Measurements from ENCODE around the gene IL34.

DNA sequence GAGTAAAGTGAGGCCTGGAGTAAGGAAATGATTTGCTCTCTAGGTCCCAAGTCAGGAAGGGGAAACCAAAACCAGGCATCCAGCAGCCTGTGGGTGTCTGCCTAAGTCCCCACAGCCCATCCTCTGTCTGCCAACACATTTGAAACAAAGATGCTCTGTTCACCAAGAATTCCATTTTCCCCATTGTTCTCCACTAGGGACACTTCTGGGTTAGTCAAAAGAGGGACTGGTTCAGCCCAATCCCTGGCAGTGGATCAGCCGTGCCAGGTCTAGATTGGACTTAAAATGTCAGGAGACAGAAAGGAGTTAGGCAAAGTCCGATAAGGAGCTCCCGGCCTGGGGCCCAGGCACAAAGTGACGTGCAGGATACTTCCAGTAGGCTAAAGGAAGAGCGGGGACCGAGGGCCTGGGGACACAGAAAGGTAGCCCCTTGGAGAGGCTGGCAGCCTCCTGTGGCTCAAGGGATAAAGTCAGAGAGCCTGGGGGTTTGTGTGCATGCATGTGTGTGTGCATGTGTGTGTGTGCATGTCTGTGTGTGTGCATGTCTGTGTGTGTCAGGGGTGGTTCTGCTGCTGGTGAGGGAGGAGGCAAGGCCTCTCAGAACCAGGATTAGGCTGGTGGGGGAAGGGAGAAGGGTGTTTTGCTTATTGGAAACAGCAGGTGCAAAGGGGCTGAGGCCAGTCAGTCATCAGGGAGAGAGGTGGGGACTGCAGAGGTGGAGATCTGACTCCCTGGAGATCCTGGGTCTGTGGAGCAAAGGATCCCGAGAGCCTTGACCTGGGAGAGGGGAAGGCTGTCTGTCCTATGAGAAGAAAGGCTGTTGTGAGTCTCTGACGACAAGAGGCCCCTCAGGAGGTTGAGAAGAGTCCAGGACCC is 41.7 kb upstream of the IL34 start:
- TF ChIP-seq, protein P1, sequence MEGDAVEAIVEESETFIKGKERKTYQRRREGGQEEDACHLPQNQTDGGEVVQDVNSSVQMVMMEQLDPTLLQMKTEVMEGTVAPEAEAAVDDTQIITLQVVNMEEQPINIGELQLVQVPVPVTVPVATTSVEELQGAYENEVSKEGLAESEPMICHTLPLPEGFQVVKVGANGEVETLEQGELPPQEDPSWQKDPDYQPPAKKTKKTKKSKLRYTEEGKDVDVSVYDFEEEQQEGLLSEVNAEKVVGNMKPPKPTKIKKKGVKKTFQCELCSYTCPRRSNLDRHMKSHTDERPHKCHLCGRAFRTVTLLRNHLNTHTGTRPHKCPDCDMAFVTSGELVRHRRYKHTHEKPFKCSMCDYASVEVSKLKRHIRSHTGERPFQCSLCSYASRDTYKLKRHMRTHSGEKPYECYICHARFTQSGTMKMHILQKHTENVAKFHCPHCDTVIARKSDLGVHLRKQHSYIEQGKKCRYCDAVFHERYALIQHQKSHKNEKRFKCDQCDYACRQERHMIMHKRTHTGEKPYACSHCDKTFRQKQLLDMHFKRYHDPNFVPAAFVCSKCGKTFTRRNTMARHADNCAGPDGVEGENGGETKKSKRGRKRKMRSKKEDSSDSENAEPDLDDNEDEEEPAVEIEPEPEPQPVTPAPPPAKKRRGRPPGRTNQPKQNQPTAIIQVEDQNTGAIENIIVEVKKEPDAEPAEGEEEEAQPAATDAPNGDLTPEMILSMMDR (IDR thresholded peaks at IDR 0.05) = no peak
- TF ChIP-seq TAF1 (IDR thresholded peaks at IDR 0.05; ENCODE audit: borderline replicate concordance, low read depth, low read length) = no peak
- TF ChIP-seq GABPA (IDR thresholded peaks at IDR 0.05; ENCODE audit: low read depth) = no peak
- TF ChIP-seq NFIC (IDR thresholded peaks at IDR 0.05; ENCODE audit: borderline replicate concordance) = no peak
- TF ChIP-seq, protein P2, sequence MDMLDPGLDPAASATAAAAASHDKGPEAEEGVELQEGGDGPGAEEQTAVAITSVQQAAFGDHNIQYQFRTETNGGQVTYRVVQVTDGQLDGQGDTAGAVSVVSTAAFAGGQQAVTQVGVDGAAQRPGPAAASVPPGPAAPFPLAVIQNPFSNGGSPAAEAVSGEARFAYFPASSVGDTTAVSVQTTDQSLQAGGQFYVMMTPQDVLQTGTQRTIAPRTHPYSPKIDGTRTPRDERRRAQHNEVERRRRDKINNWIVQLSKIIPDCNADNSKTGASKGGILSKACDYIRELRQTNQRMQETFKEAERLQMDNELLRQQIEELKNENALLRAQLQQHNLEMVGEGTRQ (IDR thresholded peaks at IDR 0.05; ENCODE audit: borderline replicate concordance, low read depth, low read length) = no peak
- no peak for TF ChIP-seq YY1 (IDR thresholded peaks at IDR 0.05; ENCODE audit: low read depth)
- TF ChIP-seq, protein P3, sequence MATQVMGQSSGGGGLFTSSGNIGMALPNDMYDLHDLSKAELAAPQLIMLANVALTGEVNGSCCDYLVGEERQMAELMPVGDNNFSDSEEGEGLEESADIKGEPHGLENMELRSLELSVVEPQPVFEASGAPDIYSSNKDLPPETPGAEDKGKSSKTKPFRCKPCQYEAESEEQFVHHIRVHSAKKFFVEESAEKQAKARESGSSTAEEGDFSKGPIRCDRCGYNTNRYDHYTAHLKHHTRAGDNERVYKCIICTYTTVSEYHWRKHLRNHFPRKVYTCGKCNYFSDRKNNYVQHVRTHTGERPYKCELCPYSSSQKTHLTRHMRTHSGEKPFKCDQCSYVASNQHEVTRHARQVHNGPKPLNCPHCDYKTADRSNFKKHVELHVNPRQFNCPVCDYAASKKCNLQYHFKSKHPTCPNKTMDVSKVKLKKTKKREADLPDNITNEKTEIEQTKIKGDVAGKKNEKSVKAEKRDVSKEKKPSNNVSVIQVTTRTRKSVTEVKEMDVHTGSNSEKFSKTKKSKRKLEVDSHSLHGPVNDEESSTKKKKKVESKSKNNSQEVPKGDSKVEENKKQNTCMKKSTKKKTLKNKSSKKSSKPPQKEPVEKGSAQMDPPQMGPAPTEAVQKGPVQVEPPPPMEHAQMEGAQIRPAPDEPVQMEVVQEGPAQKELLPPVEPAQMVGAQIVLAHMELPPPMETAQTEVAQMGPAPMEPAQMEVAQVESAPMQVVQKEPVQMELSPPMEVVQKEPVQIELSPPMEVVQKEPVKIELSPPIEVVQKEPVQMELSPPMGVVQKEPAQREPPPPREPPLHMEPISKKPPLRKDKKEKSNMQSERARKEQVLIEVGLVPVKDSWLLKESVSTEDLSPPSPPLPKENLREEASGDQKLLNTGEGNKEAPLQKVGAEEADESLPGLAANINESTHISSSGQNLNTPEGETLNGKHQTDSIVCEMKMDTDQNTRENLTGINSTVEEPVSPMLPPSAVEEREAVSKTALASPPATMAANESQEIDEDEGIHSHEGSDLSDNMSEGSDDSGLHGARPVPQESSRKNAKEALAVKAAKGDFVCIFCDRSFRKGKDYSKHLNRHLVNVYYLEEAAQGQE (IDR thresholded peaks at IDR 0.05; ENCODE audit: low read depth, low read length) = no peak
- TF ChIP-seq RFX5 (IDR thresholded peaks at IDR 0.05; ENCODE audit: low read length) = no peak
- no peak for TF ChIP-seq FOSL2 (IDR thresholded peaks at IDR 0.05; ENCODE audit: borderline replicate concordance, low read depth)
- no peak for TF ChIP-seq RAD21 (IDR thresholded peaks at IDR 0.05; ENCODE audit: low read length)
- no peak for TF ChIP-seq EP300 (IDR thresholded peaks at IDR 0.05; ENCODE audit: borderline replicate concordance in 1 of 2, low read depth in 1 of 2, low read length in 1 of 2)
- TF ChIP-seq EZH2phosphoT487 (IDR thresholded peaks at IDR 0.05; ENCODE audit: borderline replicate concordance, low read depth) = no peak
- TF ChIP-seq JUND (IDR thresholded peaks at IDR 0.05) = no peak
- no peak for TF ChIP-seq POLR2AphosphoS5 (IDR thresholded peaks at IDR 0.05; ENCODE audit: low read depth, low read length)

Data from SK-N-SH (cell line).